Astrocyte (in vitro differentiated cells and primary cell): Measurements from ENCODE around the gene RAF1. TPM values are rescaled to one million over a fixed set of nuclear protein-coding genes. Genes with fewer than 3 reads are reported as not detected.
"Not testable (repeated sequence)": the region's sequence is repeated elsewhere in the genome, so short reads cannot be mapped to it uniquely, and the experiment has no call there.

Source experiments
- DNase-seq: peaks from one replicate; pipeline ENCODE4 v3.0.0-alpha.2; 2010; ENCODE audit warnings: low read depth
- FAIRE-seq: peaks from 2 replicates; lab custom pipeline; 2011; peaks lifted over from hg19 to GRCh38; lab: Jason Lieb, UNC
- H2AFZ ChIP-seq: 2 replicates; pipeline ENCODE4 v1.6.0; 2012; ENCODE audit warnings: low read depth, low read length, inconsistent platforms
- H3K27ac ChIP-seq: 2 replicates; pipeline ENCODE4 v1.5.1; 2011; ENCODE audit warnings: low read depth, low read length, inconsistent platforms
- H3K27me3 ChIP-seq: 2 replicates; pipeline ENCODE4 v1.6.0; 2011; ENCODE audit warnings: low read length, inconsistent platforms; ENCODE audit not compliant: insufficient read depth
- H3K36me3 ChIP-seq: 2 replicates; pipeline ENCODE4 v1.5.1; 2011; ENCODE audit warnings: low read length, inconsistent platforms; ENCODE audit not compliant: insufficient read depth
- H3K4me1 ChIP-seq: 2 replicates; pipeline ENCODE4 v1.5.1; 2011; ENCODE audit warnings: low read length, inconsistent platforms; ENCODE audit not compliant: insufficient read depth
- H3K4me2 ChIP-seq: 2 replicates; pipeline ENCODE4 v1.6.0; 2012; ENCODE audit warnings: low read length, inconsistent platforms
- H3K4me3 ChIP-seq: 2 replicates; pipeline ENCODE4 v1.5.1; 2011; ENCODE audit warnings: low read depth, mild to moderate bottlenecking, low read length, inconsistent platforms; ENCODE audit not compliant: insufficient read depth
- H3K79me2 ChIP-seq: 2 replicates; pipeline ENCODE4 v1.6.0; 2012; ENCODE audit warnings: mild to moderate bottlenecking, low read length, inconsistent platforms; ENCODE audit not compliant: insufficient read depth
- H3K9ac ChIP-seq: 2 replicates; pipeline ENCODE4 v1.6.0; 2012; ENCODE audit warnings: mild to moderate bottlenecking, low read length, inconsistent platforms
- H3K9me3 ChIP-seq: 2 replicates; pipeline ENCODE4 v1.5.1; 2012; ENCODE audit warnings: low read depth, mild to moderate bottlenecking, low read length, inconsistent platforms; ENCODE audit not compliant: insufficient read depth
- H4K20me1 ChIP-seq: 2 replicates; pipeline ENCODE4 v1.6.0; 2012; ENCODE audit warnings: low read length, inconsistent platforms; ENCODE audit not compliant: insufficient read depth
- H3K27ac Mint-ChIP-seq: one replicate; pipeline ENCODE4 v1.8.0; 2021; ENCODE audit warnings: mild to moderate bottlenecking, mixed read lengths; ENCODE audit not compliant: unreplicated experiment
- H3K27me3 Mint-ChIP-seq: one replicate; pipeline ENCODE4 v1.8.0; 2021; ENCODE audit warnings: low read depth, mixed read lengths; ENCODE audit not compliant: unreplicated experiment
- H3K36me3 Mint-ChIP-seq: one replicate; pipeline ENCODE4 v1.8.0; 2021; ENCODE audit warnings: low read depth, mixed read lengths; ENCODE audit not compliant: unreplicated experiment
- H3K4me1 Mint-ChIP-seq: one replicate; pipeline ENCODE4 v1.8.0; 2021; ENCODE audit warnings: low read depth, mixed read lengths; ENCODE audit not compliant: unreplicated experiment
- H3K4me3 Mint-ChIP-seq: one replicate; pipeline ENCODE4 v1.8.0; 2021; ENCODE audit warnings: mild to moderate bottlenecking, moderate library complexity, mixed read lengths; ENCODE audit not compliant: unreplicated experiment
- H3K9me3 Mint-ChIP-seq: one replicate; pipeline ENCODE4 v1.8.0; 2021; ENCODE audit warnings: mild to moderate bottlenecking, mixed read lengths; ENCODE audit not compliant: unreplicated experiment
- CTCF ChIP-seq: IDR thresholded peaks from 2 replicates; pipeline ENCODE4 v1.5.1; 2011; ENCODE audit warnings: low read depth, mild to moderate bottlenecking, inconsistent platforms, low read length, moderate library complexity; ENCODE audit not compliant: insufficient read depth
- EZH2 ChIP-seq: IDR thresholded peaks from 2 replicates; pipeline ENCODE4 v1.6.1; 2012; ENCODE audit warnings: mild to moderate bottlenecking, low read length, inconsistent platforms; ENCODE audit not compliant: insufficient read depth
- total RNA-seq: library from RNA; stranded (reverse); gene quantifications from 2 replicates; pipeline ENCODE4 v1.2.1, GENCODE V29; 2021

Gene RAF1
- total RNA-seq, 1 donor from 2014 or later, result 80.9 TPM

- Histone ChIP-seq H3K36me3 (no peaks in the 10 kb centered on the region), H3K4me1 (no peaks in the 10 kb centered on the region), H3K4me3 (no peak overlapping the region), H3K9me3 (no peaks in the 10 kb centered on the region), H4K20me1 (no peaks in the 10 kb centered on the region), H3K9ac (no peak overlapping the region), H3K27me3 (no peaks in the 10 kb centered on the region), H3K4me2 (no peak overlapping the region), H2AFZ (no peak overlapping the region), H3K79me2 (no peaks in the 10 kb centered on the region), H3K27ac (no peak overlapping the region)
- no peaks in the 10 kb centered on the region for H3K27me3 Mint-ChIP-seq
- FAIRE-seq (no peak), DNase-seq (no peak)
- no peaks in the 10 kb centered on the region for H3K4me1 Mint-ChIP-seq
- no peaks in the 10 kb centered on the region for H3K9me3 Mint-ChIP-seq
- no peaks in the 10 kb centered on the region for H3K36me3 Mint-ChIP-seq
- TF ChIP-seq EZH2 (no peak), CTCF (no peak)
- H3K27ac Mint-ChIP-seq, result no peak overlapping the region
- H3K4me3 Mint-ChIP-seq, result no peak overlapping the region
Measured at GRCh38 chr3:12544652-12545472, 119.1 kb downstream of the RAF1 start.

GRCh38 chr3:12543497-12543896, 120.4 kb downstream of the RAF1 start:
- not testable (repeated sequence) for H3K4me3 ChIP-seq, FAIRE-seq, H3K4me1 ChIP-seq, H3K79me2 ChIP-seq, H3K9me3 Mint-ChIP-seq, H3K4me3 Mint-ChIP-seq, H3K36me3 ChIP-seq, H3K4me1 Mint-ChIP-seq, H3K4me2 ChIP-seq, H3K9ac ChIP-seq, H2AFZ ChIP-seq, H3K27ac Mint-ChIP-seq, H3K9me3 ChIP-seq, H3K27me3 ChIP-seq, DNase-seq, H3K27me3 Mint-ChIP-seq, H3K36me3 Mint-ChIP-seq, H4K20me1 ChIP-seq, H3K27ac ChIP-seq

GRCh38 chr3:12541625-12542024, 122.3 kb downstream of the RAF1 start:
- Histone ChIP-seq H3K27ac (no peak overlapping the region), H3K9me3 (no peaks in the 10 kb centered on the region), H3K27me3 (no peaks in the 10 kb centered on the region), H3K36me3 (no peaks in the 10 kb centered on the region), H3K4me3 (no peak overlapping the region), H3K9ac (no peak overlapping the region), H3K4me2 (no peak overlapping the region), H2AFZ (no peak overlapping the region), H4K20me1 (no peaks in the 10 kb centered on the region), H3K4me1 (no peaks in the 10 kb centered on the region), H3K79me2 (no peaks in the 10 kb centered on the region)
- FAIRE-seq, result no peak
- Mint-ChIP-seq H3K4me1 (no peaks in the 10 kb centered on the region), H3K9me3 (no peaks in the 10 kb centered on the region), H3K27me3 (no peaks in the 10 kb centered on the region), H3K27ac (no peak overlapping the region), H3K36me3 (no peaks in the 10 kb centered on the region), H3K4me3 (no peak overlapping the region)
- no peak for DNase-seq
- TF ChIP-seq EZH2 (no peak), CTCF (no peak)
